GM21737 (cell line): ENCODE data around the gene TAF11L3.
"Not testable (repeated sequence)": the region's sequence is repeated elsewhere in the genome, so short reads cannot be mapped to it uniquely, and the experiment has no call there.

ENCODE experiments used
- ATAC-seq: cut with Tn5 transposase; IDR thresholded peaks from one replicate; pipeline ENCODE4 v1.9.1; 2021; ENCODE audit warnings: mild to moderate bottlenecking, moderate library complexity; ENCODE audit not compliant: unreplicated experiment

Gene TAF11L3

DNA sequence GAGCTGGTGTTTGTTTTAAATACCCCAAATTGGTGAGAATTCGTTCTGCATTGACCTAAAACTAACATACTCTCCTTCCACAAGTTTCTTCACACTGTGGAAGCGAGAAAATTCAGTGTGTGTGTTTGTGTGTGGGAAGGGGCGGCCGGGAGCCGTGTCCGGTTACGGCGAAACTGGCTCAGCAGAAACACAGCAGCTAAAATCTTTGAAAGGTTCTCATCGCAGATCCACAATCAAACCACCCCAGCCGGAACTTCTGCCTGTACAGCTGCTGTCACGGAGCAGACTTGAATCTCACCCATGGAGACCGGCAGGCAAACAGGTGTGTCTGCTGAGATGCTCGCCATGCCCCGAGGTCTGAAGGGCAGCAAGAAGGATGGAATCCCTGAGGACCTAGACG is at the start of gene TAF11L3:
Gene TAF11L3, plus strand, starts transcription at position 301 of the 400 bp plus-strand sequence.
- not testable (repeated sequence) for ATAC-seq

DNA sequence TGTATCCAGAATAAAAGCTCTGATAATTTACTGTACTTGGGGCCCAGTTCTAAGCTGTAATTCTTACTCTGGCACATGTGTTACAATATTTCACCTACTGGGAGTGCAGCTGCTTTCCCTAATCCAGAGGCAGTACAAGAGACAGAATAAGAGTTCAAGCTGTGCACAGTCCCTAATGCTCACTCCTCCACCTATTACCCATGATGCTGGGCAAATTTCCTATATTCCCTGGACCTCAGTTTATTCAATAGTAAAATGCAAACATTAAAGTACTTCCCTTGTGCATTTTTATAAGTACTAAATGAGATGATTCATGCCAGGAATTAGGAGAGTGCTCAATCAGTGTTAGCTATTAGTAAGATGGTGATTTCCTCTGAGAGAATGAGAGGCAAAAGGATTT is 48.1 kb upstream of the TAF11L3 start:
- no peak for ATAC-seq

DNA sequence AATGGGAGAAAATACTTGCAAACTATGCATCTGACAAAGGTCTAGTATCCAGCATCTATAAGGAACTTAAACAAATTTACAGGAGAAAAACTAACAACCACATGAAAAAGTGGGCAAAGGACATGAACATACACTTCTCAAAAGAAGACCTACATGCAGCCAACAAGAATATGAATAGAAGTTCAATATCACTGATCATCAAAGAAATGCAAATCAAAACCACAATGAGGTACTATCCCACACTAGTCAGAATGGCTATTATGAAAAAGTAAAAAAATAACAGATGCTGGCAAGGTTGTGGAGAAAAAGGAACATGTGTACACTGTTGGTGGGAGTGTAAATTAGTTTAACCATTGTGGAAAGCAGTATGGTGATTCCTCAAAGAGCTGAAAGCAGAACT is 43.1 kb upstream of the TAF11L3 start:
- ATAC-seq = not testable (repeated sequence)

DNA sequence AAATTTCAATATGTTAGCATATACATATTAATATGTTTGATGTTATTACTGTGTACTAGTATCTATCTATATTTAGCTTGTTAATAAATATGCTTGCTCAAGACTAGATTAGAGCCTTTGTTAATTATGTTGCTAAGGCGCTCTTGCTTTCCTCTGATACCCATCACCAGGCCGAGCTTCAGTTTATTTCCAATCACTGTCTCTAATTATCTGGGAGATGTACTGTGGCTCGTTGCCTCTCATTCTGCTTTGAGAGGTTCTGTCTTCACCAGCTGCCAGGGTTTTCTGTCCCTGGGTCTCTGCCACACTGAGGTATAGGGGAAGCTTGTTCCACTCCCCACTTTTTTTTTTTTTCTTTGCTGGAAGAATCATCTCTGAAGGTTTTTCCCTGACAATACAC is 41.1 kb upstream of the TAF11L3 start:
- no peak for ATAC-seq

DNA sequence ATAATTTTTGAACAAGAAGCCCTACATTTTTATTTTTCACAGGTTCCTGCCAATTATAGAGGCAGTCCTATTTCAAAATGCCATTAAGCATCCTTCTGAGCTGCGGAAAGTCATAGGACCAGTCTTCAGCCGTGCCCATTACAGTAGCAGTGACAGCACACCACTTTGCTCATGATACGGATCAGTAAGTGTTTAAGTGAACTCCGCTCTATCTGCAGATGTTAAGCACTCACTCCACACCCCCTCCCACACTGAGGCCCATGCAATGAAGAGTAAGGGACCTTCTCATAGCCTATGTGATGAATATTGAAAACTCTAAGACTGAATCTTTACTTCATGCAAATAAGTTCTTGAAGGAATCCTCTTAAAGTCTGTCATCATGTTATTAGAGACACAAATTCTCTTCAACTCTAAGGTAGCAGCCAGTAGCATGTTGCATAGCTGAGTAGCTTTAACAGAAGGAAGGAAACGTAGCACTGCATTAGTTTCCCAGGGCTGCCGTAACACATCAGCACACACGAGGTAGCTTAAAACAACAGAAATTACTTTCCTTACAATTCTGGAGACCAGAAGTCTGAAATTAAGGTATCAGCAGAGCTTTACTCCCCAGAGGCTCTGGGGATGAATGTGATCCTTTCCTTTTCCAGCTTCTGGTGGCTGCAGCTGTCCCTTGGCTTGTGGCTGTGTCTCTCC is 40.4 kb upstream of the TAF11L3 start:
- no peak for ATAC-seq

DNA sequence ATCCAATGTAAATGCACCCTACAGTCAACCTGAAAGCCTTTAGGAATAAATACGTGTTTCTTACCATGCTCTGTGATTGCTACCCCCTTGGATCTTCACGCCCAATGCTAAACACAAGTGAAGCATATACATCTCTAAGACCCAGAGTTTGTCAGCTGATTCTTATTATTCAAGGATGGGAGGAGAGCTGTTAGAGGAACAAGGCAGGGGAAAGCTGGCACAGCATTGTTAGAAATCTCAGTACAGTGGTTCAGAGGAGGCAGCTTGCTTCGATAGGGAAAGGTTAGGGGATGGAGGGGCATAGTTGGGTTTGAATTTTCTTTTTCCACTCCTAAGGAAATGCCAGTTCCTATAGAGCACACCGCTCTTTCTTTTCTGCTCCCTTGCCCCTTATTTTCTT is 36.8 kb upstream of the TAF11L3 start:
- ATAC-seq = no peak

DNA sequence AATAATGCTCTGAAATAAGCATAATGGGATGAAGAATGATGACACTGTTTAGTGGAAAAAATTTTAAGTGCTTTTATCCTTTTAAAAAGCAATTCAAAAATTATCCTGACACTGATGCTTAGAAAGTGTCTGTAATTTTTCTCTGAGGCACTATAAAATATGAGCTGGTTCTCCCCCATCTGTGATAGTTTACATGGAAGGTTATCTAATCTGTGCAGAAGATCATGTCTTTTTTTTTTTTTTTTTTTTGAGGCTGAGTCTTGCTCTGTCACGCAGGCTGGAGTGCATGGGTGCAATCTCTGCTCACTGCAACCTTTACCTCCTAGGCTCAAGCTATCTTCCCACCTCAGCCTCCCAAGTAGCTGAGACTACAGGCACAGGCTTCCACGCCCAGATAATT is 35.4 kb upstream of the TAF11L3 start:
- no peak for ATAC-seq

DNA sequence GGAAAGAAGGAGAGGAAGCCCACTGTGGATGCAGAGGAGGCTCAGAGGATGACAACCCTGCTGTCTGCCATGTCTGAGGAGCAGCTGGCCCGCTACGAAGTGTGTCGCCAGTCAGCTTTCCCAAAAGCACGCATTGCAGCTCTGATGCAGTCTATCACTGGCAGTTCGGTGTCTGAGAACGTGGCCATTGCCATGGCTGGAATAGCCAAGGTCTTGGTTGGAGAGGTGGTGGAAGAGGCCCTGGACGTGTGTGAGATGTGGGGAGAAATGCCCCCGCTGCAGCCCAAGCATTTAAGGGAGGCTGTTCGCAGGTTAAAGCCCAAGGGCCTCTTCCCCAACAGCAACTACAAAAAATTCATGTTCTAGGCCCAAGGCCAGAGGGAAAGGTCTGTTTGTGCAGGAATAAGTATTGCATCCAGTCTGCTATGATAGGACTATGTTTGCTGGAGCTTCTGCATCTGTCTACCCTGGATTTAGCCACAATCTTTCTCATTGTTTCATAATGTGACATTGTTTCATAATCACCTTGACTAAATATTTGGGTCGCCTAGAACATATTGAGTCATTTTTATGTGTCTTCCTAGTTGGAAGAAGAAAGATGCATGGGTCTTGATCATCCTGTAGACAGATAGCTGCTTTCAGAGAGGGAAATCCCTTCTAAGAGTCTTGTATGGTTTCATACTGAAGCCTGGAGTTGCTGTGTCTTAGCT is 31.5 kb upstream of the TAF11L3 start:
- not testable (repeated sequence) for ATAC-seq

DNA sequence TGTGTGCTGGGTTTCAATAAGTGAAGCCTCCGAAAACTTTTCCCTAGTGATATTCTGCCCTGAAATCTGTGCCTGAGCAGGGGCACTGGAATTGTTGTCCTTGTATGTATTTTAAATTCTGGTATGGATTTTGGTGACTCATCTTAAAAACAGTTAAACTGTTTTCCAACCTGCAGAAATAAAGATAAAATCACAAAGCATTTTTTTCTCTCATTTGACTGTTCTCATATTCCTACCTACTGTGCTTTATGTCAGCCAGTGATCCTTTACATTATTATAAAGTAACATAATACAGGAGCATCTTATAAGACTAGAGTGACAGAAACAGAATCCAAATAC is 31.0 kb upstream of the TAF11L3 start:
- no peak for ATAC-seq

DNA sequence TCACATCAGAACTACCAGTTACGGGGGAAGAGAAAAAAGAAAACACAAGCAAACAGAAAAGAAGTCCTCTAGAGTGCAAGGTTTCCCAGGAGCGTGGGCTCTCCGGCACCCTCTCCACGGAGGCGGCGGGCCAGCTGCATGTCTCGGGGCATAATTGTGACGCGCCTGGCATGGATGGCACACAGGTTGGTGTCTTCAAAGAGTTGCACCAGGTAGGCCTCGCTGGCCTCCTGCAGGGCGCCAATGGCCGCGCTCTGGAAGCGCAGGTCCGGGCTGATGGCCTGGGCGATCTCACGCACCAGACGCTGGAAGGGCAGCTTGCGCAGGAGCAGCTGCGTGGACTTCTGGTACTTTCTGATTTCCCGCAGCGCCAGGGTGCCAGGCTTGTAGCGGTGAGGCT is 26.9 kb upstream of the TAF11L3 start:
- ATAC-seq = not testable (repeated sequence)

DNA sequence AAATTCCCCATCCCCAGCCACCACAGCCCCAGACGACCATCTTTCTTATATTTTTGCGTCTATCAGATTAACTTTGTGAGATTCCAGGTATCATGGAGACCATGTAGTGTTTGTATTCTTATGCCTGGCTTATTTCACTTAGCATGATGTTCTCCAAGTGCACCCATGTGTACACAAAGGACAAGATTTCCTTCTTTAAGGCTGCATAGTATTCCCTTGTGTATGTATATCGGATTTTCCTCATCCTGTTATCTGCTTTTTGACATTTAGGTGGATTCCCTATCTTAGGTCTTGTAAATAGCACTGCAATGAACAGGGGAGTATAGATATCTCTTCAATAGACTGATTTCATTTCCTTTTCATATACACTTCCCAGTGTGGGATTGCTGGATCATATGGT is 25.4 kb upstream of the TAF11L3 start:
- no peak for ATAC-seq

DNA sequence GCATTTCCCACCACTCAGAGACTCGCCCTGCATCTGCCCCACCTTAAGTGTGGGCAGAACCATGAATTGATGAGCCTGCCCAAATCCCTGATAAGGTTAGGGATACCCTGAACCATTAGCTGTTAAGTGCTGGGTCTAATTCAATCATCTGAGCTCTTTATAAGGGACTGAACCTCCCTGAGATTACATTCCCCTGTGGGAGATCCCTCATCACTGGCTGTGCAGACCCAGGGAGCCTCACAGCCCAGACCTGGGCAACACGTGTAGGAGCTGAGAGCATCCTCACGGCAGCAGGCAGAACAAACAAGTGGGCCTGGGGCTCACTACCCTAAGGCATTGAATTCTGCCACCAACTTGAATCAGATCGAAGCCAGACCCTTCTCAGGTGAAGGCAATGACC is 20.7 kb upstream of the TAF11L3 start:
- no peak for ATAC-seq

DNA sequence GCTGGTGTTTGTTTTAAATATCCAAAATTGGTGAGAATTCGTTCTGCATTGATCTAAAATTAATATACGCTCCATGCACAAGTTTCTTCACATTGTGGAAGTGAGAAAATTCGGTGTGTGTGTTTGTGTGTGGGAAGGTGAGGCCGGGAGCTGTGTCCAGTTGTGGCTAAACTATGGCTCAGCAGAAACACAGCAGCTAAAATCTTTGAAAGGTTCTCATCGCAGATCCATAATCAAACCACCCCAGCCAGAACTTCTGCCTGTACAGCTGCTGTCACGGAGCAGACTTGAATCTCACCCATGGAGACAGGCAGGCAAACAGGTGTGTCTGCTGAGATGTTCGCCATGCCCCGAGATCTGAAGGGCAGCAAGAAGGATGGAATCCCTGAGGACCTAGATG is 20.2 kb upstream of the TAF11L3 start, which contains the start of gene TAF11L2:
Gene TAF11L2, plus strand, starts transcription at position 301 of the 400 bp plus-strand sequence.
- ATAC-seq = not testable (repeated sequence)

DNA sequence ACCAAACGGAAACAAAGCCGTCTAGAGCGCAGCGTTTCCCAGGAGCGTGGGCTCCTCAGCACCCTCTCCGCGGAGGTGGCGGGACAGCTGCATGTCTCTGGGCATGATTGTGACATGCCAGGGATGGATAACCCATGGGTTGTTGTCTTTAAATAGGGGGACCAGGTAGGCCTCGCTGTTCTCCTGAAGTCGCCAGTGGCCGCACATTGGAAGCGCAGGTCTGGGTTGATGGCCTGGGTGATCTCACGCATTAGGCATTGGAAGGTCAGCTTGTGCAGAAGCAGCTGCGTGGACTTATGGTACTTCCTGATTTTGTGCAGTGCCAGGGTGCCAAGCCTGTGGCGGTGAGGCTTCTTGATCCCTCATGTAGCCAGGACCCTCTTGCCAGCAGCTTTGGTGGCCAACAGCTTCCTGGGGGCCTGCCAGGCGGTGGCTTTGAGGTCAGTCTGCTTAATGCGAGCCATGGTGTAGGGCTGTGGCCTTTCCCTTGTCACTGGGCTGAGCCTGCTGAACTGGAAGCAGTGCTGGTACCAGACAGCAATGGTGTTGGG is 6.3 kb upstream of the TAF11L3 start:
- ATAC-seq = no peak

DNA sequence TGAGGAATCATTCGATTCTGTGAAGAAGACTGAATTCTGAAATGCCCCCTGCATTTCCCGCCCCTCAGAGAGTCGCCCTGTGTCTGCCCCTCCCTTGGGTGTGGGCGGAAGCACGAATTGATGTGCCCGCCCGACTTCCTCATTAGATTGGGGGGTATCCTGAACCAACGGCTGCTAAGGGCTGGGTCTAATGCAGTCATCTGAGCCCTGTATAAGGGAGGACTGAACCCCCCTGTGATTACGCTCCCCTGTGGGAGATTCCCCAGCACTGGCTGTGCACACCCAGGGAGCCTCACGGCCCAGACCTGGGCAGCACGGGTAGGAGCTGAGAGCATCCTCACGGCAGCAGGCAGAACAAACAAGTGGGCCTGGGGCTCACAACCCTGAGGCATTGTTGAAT is 641 bp upstream of the TAF11L3 start:
- ATAC-seq = not testable (repeated sequence)

DNA sequence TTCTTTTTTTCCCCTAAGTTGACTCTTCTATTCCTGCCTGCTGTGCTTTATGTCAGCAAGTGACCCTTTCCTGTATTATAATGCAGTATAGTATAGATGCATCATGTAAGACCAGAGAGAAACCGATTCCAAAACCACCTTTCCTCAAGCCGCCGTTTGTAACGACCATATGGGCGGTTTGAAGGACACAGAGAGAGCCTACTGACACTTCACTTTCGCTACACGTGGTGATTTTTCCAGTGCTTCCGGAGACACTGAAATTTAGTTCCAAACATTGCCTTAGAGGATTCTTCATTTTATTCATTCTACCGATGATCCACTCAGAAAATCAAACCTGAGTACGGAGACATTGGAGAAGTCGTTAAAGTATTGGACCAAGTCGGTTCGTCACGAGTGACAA is 1.3 kb downstream of the TAF11L3 start:
- not testable (repeated sequence) for ATAC-seq

DNA sequence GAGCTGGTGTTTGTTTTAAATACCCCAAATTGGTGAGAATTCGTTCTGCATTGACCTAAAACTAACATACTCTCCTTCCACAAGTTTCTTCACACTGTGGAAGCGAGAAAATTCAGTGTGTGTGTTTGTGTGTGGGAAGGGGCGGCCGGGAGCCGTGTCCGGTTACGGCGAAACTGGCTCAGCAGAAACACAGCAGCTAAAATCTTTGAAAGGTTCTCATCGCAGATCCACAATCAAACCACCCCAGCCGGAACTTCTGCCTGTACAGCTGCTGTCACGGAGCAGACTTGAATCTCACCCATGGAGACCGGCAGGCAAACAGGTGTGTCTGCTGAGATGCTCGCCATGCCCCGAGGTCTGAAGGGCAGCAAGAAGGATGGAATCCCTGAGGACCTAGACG is 3.3 kb downstream of the TAF11L3 start, which contains the start of gene TAF11L4:
Gene TAF11L4, plus strand, starts transcription at position 301 of the 400 bp plus-strand sequence.
- not testable (repeated sequence) for ATAC-seq

DNA sequence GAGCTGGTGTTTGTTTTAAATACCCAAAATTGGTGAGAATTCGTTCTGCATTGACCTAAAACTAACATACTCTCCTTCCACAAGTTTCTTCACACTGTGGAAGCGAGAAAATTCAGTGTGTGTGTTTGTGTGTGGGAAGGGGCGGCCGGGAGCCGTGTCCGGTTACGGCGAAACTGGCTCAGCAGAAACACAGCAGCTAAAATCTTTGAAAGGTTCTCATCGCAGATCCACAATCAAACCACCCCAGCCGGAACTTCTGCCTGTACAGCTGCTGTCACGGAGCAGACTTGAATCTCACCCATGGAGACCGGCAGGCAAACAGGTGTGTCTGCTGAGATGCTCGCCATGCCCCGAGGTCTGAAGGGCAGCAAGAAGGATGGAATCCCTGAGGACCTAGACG is 6.8 kb downstream of the TAF11L3 start, which contains the start of gene TAF11L5:
Gene TAF11L5, plus strand, starts transcription at position 301 of the 400 bp plus-strand sequence.
- ATAC-seq = not testable (repeated sequence)

DNA sequence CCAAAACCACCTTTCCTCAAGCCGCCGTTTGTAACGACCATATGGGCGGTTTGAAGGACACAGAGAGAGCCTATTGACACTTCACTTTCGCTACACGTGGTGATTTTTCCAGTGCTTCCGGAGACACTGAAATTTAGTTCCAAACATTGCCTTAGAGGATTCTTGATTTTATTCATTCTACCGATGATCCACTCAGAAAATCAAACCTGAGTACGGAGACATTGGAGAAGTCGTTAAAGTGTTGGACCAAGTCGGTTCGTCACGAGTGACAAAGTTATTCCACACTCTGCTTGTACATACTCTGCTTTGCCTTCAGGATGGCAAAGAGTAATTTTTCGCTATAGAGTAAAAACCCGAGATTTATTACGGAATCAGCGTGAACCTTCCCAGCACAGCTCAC is 8.3 kb downstream of the TAF11L3 start:
- ATAC-seq = not testable (repeated sequence)

DNA sequence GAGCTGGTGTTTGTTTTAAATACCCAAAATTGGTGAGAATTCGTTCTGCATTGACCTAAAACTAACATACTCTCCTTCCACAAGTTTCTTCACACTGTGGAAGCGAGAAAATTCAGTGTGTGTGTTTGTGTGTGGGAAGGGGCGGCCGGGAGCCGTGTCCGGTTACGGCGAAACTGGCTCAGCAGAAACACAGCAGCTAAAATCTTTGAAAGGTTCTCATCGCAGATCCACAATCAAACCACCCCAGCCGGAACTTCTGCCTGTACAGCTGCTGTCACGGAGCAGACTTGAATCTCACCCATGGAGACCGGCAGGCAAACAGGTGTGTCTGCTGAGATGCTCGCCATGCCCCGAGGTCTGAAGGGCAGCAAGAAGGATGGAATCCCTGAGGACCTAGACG is 10.2 kb downstream of the TAF11L3 start, which contains the start of gene TAF11L6:
Gene TAF11L6, plus strand, starts transcription at position 301 of the 400 bp plus-strand sequence.
- not testable (repeated sequence) for ATAC-seq
